HG02943 (cell line): ENCODE data around the gene GLB1L2.
"Not testable (repeated sequence)": the region's sequence is repeated elsewhere in the genome, so short reads cannot be mapped to it uniquely, and the experiment has no call there.

Experiments
- ATAC-seq: cut with Tn5 transposase; IDR thresholded peaks from one replicate; pipeline ENCODE4 v1.9.1; 2021; ENCODE audit warnings: mild to moderate bottlenecking, low read depth, moderate library complexity; ENCODE audit not compliant: unreplicated experiment

The GLB1L2 gene, protein sequence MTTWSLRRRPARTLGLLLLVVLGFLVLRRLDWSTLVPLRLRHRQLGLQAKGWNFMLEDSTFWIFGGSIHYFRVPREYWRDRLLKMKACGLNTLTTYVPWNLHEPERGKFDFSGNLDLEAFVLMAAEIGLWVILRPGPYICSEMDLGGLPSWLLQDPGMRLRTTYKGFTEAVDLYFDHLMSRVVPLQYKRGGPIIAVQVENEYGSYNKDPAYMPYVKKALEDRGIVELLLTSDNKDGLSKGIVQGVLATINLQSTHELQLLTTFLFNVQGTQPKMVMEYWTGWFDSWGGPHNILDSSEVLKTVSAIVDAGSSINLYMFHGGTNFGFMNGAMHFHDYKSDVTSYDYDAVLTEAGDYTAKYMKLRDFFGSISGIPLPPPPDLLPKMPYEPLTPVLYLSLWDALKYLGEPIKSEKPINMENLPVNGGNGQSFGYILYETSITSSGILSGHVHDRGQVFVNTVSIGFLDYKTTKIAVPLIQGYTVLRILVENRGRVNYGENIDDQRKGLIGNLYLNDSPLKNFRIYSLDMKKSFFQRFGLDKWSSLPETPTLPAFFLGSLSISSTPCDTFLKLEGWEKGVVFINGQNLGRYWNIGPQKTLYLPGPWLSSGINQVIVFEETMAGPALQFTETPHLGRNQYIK

DNA sequence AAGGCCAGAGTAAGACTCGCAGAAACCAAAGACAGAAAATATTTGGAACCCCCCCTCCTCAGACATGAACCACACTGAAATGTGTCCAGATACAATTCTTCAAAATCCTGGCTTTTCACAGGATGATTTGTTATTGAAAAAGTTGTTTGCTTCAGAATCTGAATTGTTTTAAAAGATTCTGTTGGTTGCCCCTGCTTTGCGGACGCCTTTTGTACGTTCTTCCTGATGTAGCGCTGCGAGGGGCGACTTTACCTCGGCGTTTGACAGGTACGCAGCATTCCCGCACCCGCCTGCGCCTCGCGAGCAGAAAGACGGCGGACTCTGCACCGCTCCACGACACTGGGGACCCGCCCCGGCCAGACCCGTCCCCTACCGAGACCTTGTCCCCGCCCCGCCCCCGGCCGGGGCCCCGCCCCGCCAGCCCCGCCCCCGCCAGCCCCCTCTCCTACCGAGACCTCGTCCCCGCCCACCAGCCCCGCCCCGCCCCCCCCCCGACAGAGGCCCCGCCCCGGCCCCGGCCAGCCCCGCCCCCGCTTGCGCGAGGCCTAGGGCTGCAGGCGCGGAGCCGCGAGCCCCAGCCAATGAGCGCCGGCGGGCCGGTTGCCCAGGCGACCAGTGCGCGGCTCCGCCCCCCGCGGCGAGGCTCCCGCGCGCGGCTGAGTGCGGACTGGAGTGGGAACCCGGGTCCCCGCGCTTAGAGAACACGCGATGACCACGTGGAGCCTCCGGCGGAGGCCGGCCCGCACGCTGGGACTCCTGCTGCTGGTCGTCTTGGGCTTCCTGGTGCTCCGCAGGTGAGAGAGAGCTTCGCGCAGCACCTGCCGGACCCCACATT lies at the start of gene GLB1L2:
Gene GLB1L2, plus strand, starts transcription at position 635 of the 835 bp plus-strand sequence. Its CDS starts 74 bp downstream, at position 709.
- peak; percentile 64 for ATAC-seq

DNA sequence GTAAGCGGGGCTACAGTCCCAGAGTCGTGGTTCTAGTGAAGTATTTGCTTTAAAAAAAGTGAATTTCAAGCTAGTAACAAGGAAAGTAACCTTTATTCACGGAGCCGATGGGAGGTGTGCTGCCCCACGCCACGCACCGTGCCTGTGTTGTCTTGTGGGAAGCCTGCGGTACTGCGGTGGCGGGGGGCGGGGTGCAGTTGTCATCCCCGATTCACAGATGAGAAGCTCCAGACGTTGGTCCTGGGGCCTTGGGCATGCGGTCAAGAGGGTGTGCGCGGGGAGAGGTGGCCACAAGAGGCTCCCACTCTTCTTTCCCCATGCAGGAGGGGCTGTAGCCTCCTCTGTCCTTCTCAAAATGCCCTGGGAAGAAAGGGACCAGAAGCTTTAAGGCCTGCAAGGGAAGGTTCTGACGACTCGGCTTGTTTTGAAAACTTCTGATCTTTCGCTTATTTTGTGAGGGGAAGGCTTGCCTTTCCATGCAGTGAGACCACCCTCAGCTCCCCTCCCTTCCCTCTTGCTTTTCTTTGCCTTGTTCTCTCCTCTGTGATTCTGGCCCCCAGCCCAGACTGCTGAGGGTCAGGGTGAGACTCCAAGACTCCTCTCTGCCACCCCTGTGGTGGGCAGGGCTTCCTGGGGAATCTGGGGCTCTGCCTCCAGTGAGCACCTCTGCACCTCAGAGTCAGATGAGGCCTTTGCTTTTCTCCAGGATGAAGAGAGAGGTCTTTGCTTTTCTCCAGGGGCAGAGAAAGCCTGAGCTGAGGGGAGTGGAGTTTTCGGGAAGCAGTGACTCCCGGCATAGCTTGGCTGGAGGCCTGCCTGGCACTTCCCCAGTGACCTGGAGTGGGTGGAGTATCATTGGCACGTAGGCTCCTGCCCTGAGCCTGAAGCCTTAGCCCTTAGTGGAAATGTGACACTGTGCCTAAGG lies 49.4 kb upstream of the GLB1L2 start:
- ATAC-seq, result no peak

DNA sequence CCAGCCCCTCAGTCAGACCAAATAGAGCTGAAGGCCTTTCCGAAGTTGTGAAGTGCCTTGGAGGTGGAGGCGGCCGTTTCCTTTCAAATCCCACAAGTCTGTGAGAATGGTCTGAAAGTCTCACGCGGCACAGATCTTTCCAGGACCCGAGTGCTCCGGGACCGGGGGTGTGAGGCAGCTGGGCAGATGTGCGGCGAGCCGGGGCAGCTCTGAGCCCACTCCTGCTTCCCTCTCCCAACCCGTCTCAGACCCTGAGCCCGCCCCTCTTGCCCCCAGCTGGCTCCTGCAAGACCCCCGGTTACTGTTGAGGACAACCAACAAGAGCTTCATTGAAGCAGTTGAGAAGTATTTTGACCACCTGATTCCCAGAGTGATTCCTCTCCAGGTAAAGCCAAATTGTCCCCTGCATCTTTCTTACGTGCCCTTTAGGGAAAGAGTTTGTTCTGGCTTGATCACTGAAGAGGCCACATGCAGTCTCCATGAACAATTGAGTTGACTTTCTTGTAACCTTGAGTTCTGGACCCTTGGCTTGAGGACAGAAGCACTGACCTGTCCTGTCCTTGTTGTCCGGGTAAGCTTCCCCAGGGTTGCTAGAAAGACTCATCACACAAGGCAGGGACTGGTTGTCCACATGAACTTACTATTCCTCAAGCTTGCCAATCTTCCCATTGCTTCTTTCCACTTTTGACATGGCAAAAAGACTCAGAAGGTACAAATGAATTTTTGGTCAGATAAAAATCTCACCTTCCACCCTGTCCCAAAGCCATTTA lies 48.1 kb upstream of the GLB1L2 start:
- ATAC-seq, result no peak

DNA sequence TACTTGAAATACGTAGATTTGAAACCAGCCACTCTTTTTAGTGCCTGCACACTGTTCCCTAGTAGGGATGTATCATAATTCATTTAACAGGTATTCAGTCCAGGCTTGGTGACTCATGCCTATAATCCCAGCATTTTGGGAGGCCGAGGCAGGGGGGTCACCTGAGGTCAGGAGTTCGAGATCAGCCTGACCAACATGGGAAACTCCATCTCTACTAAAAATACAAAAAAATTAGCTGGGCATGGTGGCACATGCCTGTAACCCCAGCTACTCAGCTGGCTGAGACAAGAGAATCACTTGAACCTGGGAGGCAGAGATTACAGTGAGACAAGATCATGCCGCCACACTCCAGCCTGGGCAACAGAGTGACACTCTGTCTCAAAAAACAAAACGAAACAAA lies 47.4 kb upstream of the GLB1L2 start:
- not testable (repeated sequence) for ATAC-seq

DNA sequence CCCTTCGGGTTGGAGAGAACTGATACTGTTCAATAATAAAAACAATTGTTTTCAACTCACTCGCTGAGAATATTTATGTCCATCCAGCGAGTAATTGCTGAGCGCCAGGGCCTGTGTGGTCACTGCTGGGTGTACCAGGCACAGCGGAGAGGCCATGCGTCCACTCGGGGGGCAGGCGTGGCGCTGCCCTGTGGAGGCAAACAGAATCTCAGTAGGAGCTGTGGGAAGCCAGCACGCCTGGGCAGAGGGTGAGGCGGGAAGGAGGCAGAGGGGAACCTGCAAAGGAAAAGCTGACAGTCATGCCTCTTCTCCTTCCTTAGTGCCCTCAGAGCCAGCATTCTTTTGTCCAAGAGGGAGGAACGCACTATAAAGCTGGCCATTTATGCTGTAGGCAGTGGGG lies 44.2 kb upstream of the GLB1L2 start:
- ATAC-seq, result no peak

DNA sequence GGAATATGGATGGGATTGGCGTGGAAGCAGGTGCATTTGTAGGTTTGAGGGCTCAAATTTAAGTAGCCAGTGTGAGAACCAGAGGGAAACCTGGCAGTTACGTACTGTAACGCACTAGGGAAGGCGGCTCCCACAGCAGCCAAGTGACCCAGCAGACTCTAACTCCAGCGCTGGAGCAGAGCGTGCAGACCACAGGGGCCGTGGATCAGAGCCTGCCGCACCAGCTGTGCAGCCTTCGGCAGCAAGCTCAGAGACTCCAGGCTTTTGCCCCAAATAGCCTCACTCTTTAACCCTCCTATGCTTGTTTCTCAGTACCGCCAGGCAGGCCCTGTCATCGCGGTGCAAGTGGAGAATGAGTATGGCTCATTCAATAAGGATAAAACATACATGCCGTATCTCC lies 43.3 kb upstream of the GLB1L2 start:
- ATAC-seq, result no peak

DNA sequence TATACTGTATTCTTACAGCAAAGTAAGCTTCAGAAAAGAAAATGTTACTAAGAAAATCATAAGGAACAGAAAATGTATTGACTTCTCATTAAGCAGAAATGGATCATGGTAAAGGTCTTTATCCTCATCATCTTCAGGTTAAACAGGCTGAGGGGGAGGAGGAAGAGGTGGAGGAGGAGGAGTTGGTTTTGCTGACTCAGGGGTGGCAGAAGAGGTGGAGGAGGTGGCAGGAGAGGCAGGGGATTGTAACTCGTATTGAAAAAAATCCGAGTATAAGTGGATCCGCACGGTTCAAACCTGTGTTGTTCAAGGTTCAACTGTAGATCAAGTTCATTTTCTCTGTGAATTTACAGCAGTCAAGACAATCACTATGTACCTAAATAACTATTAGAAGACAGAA lies 42.6 kb upstream of the GLB1L2 start:
- ATAC-seq, result no peak

DNA sequence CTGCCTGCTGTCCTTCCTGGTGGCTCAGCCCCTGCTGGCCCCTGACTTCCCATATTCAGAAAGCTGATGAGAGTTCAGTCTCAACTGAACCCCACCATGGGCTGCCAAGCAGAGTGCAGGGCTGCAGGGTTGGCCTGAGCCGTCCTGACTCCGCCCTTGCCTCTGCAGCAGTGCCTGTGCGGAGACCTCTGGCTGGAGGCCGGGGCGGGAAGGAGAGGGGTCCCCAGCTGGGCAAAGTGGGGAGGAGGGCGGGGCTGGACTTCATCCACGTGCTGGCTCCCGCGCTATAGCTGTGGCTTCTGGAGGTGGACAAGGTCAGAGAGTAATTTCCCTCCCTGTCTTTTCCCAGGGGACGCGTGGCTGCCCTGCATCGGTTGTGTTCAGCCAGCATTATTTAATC lies 42.0 kb upstream of the GLB1L2 start:
- ATAC-seq, result no peak

DNA sequence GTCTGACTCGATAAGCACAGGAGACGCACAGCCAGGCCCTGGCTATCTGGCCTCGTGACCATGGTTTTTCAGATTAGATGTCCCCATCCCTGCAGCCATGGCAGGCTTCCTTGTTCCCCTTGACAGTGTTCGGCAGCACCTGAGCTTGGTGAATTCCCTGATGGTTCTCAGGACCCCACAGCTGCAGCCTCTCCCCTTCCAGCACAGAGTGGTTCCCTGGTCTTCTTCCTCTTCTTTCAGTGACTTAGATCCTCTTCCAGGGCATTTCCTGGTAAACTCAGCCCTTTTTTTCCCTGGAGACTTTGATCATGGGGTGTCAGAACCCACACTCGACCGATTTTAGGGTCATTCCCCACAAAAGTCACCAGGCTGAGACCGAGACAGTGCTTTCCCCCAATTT lies 41.1 kb upstream of the GLB1L2 start:
- ATAC-seq, result no peak

DNA sequence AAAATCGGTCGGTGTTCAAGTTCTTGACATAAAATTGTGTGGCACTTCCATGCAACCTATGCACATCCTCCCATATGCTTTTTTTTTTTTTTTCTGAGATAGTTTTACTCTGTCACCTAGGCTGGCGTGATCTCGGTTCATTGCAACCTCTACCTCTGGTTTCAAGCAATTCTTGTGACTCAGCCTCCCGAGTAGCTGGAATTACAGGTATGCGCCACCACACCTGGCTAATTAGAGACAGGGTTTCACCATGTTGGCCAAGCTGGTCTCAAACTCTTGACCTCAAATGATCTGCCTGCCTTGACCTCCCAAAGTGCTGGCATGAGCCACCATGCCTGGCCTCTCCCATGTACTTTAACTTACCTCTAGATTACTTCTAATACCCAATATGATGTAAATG lies 40.6 kb upstream of the GLB1L2 start:
- no peak for ATAC-seq

DNA sequence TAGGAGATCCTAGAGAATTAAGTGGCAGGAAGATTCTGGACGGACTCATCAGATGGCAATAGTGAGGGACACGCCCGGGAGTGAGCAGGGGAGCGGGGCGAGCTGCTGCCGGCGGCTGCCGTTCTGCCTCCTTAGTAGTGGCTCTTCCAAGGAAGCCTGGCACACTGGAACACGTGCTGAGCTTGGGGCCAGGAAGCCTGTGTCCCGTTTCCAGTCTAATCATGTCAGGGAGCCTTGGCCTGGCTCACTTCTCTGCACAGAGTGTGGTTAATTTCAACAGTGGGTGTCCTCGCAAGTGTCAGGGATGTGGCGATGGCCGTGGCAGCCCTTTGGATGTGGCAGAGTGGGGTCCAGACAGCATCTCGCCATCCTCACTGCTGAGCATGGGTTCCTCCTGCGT lies 39.1 kb upstream of the GLB1L2 start:
- ATAC-seq, result no peak

DNA sequence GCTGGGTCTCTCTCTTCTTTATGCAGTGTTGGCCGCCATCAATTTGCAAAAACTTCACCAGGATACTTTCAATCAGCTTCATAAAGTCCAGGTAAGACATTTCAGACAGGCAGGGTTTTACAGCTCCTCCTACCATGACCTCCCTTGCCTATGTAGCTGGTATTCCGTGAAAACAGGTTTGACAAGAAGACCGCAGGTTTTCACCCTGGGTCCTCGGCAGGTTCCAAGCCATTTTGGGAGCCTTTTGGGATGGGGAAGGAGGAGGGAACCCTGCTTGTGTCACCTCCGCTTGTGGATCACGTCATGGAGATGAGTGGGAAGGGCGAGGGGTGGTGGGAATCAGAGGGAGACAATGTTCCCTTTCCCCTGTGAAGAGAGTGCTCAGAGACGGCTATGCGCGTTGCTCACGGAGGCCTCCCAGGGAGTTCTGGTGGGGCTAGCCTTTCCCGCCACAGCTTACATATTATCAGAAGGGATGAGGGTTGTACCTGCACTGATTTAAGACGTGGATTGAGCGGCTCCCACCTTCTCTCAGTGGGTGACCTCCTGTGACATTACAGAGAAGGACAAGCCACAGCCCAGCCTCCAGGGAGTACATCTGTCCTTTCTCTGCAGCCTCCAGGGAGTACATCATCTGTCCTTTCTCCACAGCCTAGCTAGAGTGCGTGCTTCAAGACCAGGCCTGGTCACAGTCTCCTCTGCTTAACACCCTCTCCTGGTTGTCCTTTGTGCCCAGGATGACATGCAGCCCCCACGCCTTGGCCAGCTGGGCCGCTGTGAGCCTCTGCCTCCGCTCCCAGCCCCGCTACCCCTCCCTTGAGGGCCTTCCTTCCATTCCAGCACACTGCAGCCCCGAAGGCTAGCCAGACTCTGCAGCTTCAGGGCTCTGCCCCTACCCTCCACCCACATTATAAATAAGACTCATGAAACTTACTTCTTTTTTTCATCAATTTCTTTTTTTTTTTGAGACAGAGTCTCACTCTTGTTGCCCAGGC lies 38.4 kb upstream of the GLB1L2 start:
- ATAC-seq, result no peak

DNA sequence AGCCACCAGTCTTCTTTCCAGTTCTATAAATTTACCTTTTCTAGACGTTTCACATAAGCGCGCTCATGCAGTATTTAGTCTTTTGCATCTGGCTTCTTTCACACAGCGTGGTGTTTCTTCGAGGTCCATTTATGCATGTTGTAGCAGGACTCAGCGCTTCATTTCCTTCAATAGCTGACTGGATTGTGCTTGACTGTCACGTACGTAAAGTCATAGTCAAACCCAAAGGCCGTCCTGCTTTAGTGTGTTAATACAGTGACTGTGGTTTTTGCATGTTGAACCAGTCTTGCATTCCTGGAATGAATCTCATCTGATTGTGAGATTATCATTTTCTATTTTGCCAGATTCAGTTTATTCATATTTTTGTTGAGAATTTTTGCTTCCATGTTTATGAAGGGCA lies 37.1 kb upstream of the GLB1L2 start:
- no peak for ATAC-seq

DNA sequence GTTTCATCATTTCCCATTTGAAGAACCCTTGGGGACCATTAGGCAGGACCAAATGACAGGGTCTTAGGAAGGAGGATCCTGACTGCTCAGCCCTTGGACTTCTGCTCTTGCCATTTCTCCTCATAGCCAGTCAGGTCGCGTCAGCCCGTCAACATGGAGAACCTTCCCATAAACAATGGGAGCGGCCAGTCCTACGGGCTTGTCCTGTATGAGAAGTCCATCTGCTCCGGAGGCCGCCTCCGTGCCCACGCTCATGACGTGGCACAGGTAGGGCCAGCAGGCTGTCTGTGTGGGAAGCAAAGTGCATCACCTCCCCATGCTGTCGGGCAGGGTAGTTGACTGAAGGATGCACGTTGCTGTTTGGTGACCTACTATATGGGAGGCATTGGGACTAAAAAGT lies 19.6 kb upstream of the GLB1L2 start:
- ATAC-seq, result no peak

DNA sequence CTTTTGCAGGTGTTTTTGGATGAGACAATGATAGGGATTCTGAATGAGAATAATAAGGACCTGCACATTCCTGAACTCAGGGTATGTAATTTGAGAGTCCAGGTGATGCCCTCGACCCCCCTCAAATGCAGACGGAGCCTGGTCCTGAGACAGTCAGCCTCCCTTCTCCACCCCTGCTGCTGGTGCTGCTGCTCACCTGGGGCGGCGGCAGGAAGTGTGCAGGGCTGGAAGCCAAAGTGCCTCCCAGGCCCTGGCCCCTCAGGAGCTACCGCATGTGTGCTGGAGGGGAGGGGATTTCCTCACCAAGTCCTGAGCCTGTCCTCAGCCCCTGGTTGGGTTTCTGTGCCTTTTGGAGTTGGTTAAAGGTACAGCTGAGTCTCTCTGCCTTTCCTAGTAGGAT lies 19.0 kb upstream of the GLB1L2 start:
- no peak for ATAC-seq

DNA sequence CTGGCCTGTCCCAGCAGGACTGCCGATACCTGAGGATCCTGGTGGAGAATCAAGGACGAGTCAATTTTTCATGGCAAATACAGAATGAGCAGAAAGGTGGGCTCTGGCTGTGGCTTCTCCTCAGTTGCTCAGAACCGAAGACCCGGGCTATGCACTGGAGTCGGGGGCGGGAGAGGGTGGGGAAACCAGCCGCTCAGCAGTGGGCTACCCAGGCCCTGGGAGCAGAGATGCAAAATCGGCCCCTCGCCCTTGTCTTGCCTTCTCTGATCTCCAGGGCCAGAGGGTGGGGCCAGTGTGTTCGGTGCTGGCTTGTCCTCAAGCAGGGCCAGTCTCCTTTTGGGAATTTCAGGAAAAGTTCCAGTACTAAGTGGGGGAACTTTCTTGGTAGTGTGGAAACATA lies 18.4 kb upstream of the GLB1L2 start:
- no peak for ATAC-seq

DNA sequence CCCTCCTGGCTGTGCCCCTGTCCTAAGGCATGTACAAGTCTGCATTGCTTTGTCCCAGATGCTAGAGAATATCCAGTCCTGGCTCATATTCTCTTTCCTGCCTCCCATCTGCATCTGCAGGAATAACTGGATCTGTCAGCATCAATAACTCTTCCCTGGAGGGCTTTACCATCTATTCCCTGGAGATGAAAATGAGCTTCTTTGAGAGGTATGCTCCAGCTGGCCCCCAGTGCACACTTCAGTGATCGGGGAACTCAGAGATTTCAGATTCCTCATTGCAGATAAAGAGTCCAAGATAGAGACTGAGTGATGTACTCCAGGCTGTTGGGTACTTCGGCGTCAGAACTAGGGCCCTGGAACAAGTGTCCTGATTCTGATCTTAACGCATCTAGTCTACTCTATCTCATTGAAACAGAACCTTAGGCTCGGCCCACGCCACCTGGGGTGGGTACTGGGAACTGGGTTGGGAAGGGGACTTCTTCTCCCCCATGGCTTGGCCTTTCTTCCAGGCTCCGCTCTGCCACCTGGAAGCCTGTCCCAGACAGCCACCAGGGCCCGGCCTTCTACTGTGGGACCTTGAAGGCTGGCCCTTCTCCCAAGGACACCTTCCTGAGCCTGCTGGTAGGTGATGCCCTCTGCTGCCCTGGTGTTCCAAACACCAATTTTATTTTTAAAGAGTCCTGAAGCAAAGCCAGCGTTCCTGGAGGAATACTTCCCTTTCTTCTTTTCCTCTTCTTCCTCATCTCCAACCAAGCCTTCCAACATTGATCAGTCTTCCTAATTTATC lies 17.8 kb upstream of the GLB1L2 start:
- no peak for ATAC-seq

DNA sequence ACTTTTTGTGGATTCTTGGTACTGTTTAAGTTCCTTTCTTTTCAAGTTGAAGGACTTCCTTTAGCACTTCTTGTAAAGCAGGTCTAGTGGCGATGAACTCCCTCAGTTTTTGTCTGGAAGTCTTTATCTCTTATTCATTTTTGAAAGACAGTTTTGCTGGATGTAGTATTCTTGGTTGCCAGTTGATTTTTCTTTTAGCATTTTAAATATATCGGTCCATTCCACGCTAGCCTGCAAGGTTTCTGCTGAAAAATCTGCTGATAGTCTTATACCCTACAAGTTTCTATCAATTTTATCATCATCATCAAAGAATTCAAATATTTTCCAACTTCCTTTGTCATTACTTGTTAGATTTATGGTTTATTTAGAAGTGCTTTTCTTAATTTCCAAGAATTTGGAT lies 14.7 kb upstream of the GLB1L2 start:
- no peak for ATAC-seq
